ENCODE results near the gene HHATL. TPM values are rescaled to one million over a fixed set of nuclear protein-coding genes. Genes with fewer than 3 reads are reported as not detected.

The HHATL gene
- total and polyA plus RNA-seq, 4 donors = 0.39 to 2.7 (median 0.62) TPM

DNA sequence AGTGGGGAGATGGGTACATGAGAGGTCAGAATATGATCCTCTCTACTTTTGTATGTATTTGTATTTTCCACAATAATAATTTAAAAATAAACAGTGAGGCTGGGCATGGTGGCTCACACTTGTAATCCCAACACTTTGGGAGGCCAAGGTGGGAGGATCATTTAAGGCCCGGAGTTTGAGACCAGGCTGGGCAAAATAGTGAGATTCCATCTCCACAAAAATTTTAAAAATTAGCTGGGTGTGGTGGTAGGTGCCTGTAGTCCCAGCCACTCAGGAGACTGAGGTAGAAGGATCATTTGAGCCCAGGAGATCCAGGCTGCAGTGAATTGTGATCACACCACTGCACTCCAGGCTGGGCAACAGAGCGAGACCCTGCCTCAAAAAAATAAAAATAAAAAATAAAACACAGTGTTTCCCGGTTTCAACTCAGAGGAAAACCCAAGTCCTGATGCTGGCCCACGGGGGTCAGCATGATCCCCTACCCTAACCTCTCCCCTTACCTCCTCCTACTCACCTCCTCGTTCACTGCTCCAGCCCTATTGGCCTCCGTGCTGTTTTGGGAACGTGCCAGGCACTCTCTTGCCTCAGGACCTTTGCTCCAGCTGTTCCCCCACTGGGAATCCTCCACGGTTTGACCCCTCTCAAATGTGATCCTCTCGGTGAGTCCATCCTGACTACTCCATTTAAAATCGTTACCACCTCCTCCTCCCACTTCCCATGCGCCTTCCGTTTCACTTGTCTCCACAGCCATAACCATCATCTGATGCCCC lies 20.1 kb downstream of the HHATL start:
- DNase-seq (peak in 1 of 3 donors; percentile 3), ATAC-seq (ENCODE audit: insufficient read depth, low FRiP score) (no peak)
- TF ChIP-seq, protein P1, sequence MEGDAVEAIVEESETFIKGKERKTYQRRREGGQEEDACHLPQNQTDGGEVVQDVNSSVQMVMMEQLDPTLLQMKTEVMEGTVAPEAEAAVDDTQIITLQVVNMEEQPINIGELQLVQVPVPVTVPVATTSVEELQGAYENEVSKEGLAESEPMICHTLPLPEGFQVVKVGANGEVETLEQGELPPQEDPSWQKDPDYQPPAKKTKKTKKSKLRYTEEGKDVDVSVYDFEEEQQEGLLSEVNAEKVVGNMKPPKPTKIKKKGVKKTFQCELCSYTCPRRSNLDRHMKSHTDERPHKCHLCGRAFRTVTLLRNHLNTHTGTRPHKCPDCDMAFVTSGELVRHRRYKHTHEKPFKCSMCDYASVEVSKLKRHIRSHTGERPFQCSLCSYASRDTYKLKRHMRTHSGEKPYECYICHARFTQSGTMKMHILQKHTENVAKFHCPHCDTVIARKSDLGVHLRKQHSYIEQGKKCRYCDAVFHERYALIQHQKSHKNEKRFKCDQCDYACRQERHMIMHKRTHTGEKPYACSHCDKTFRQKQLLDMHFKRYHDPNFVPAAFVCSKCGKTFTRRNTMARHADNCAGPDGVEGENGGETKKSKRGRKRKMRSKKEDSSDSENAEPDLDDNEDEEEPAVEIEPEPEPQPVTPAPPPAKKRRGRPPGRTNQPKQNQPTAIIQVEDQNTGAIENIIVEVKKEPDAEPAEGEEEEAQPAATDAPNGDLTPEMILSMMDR (IDR thresholded peaks at IDR 0.05; ENCODE audit: control extremely low read depth, extremely low read depth) = no peak
- WGBS, 2 donors = 72 to 83% methylated on average over 12 of the region's 12 CpGs
- no peaks in the 10 kb centered on the region for H3K36me3 ChIP-seq (ENCODE audit: control insufficient read depth in 4 of 4, insufficient read depth in 4 of 4, low read length in 4 of 4)
- peaks cover 0 to 7% (median 0%) of the 10 kb centered on the region in 5 donors for H3K4me1 ChIP-seq (ENCODE audit: control insufficient read depth in 5 of 5, insufficient read depth in 5 of 5, low read length in 5 of 5)
- H3K9ac ChIP-seq (ENCODE audit: insufficient read depth in 1 of 2, low read length in 2 of 2) = no peak overlapping the region
- peaks cover 0 to 6% (median 0%) of the 10 kb centered on the region in 4 donors for H3K9me3 ChIP-seq (ENCODE audit: control insufficient read depth in 4 of 4, insufficient read depth in 3 of 4, low read length in 3 of 4)
- peaks cover 0 to 28% (median 15%) of the 10 kb centered on the region in 3 donors for H3K27me3 ChIP-seq (ENCODE audit: control insufficient read depth in 3 of 3, insufficient read depth in 3 of 3, low read length in 2 of 3)
- no peak overlapping the region for H3K4me3 ChIP-seq
- H3K27ac ChIP-seq (ENCODE audit: low read depth in 1 of 2, low read length in 1 of 2) = peak overlapping the region in 1 of 2 donors; percentile 18

- Histone ChIP-seq H3K36me3 (ENCODE audit: control insufficient read depth in 4 of 4, insufficient read depth in 4 of 4, low read length in 4 of 4) (no peaks in the 10 kb centered on the region), H3K4me3 (no peak overlapping the region), H3K27me3 (ENCODE audit: control insufficient read depth in 3 of 3, insufficient read depth in 3 of 3, low read length in 2 of 3) (peaks cover 0 to 25% (median 9%) of the 10 kb centered on the region in 3 donors), H3K27ac (ENCODE audit: low read depth in 1 of 2, low read length in 1 of 2) (no peak overlapping the region), H3K9ac (ENCODE audit: insufficient read depth in 1 of 2, low read length in 2 of 2) (no peak overlapping the region), H3K9me3 (ENCODE audit: control insufficient read depth in 4 of 4, insufficient read depth in 3 of 4, low read length in 3 of 4) (peaks cover 0 to 4% (median 0%) of the 10 kb centered on the region in 4 donors), H3K4me1 (ENCODE audit: control insufficient read depth in 5 of 5, insufficient read depth in 5 of 5, low read length in 5 of 5) (peaks cover 0 to 7% (median 0%) of the 10 kb centered on the region in 5 donors)
- no peak for DNase-seq
- ATAC-seq (ENCODE audit: insufficient read depth, low FRiP score) = no peak
- TF ChIP-seq, protein P1 (IDR thresholded peaks at IDR 0.05; ENCODE audit: control extremely low read depth, extremely low read depth) = no peak
- 84 to 87% methylated on average over 10 of the region's 10 CpGs for WGBS, 2 donors
Measured at GRCh38 chr3:42681361-42682038, 21.1 kb downstream of the HHATL start.

- Histone ChIP-seq H3K36me3 (ENCODE audit: control insufficient read depth in 4 of 4, insufficient read depth in 4 of 4, low read length in 4 of 4) (no peaks in the 10 kb centered on the region), H3K4me1 (ENCODE audit: control insufficient read depth in 5 of 5, insufficient read depth in 5 of 5, low read length in 5 of 5) (peaks cover 0 to 4% (median 0%) of the 10 kb centered on the region in 5 donors), H3K27me3 (ENCODE audit: control insufficient read depth in 3 of 3, insufficient read depth in 3 of 3, low read length in 2 of 3) (peaks cover 0 to 19% (median 3%) of the 10 kb centered on the region in 3 donors), H3K27ac (ENCODE audit: low read depth in 1 of 2, low read length in 1 of 2) (no peak overlapping the region), H3K9me3 (ENCODE audit: control insufficient read depth in 4 of 4, insufficient read depth in 3 of 4, low read length in 3 of 4) (peaks cover 0 to 3% (median under 1%) of the 10 kb centered on the region in 4 donors), H3K4me3 (no peak overlapping the region), H3K9ac (ENCODE audit: insufficient read depth in 1 of 2, low read length in 2 of 2) (no peak overlapping the region)
- DNase-seq (no peak), ATAC-seq (ENCODE audit: insufficient read depth, low FRiP score) (no peak)
- TF ChIP-seq, protein P1 (IDR thresholded peaks at IDR 0.05; ENCODE audit: control extremely low read depth, extremely low read depth) = no peak
- 79 to 91% methylated on average over 4 of the region's 4 CpGs for WGBS, 2 donors
Measured at GRCh38 chr3:42680806-42681205, 21.8 kb downstream of the HHATL start.
